ENCODE results near the gene TRAF3.
"Not testable (repeated sequence)": the region's sequence is repeated elsewhere in the genome, so short reads cannot be mapped to it uniquely, and the experiment has no call there.

Gene TRAF3

GRCh38 chr14:102829016-102829548 is 51.8 kb downstream of the TRAF3 start:
- DNase-seq (ENCODE audit: low spot score) = no peak

GRCh38 chr14:102830474-102831045 is 53.3 kb downstream of the TRAF3 start:
- no peak for DNase-seq (ENCODE audit: low spot score)

- DNase-seq (ENCODE audit: low spot score) = no peak
Observed at GRCh38 chr14:102831163-102831804, 54.0 kb downstream of the TRAF3 start.

- DNase-seq (ENCODE audit: low spot score) = no peak
Observed at GRCh38 chr14:102833341-102833740, 56.1 kb downstream of the TRAF3 start.

GRCh38 chr14:102833991-102834390 is 56.7 kb downstream of the TRAF3 start:
- DNase-seq (ENCODE audit: low spot score) = no peak

- no peak for DNase-seq (ENCODE audit: low spot score)
Observed at GRCh38 chr14:102835959-102836358, 58.7 kb downstream of the TRAF3 start.

- DNase-seq (ENCODE audit: low spot score) = not testable (repeated sequence)
Observed at GRCh38 chr14:102837120-102837519, 59.9 kb downstream of the TRAF3 start.

- DNase-seq (ENCODE audit: low spot score) = no peak
Observed at GRCh38 chr14:102838501-102838900, 61.3 kb downstream of the TRAF3 start.

GRCh38 chr14:102840115-102840514 is 62.9 kb downstream of the TRAF3 start:
- DNase-seq (ENCODE audit: low spot score) = no peak

- no peak for DNase-seq (ENCODE audit: low spot score)
Observed at GRCh38 chr14:102840771-102841528, 63.7 kb downstream of the TRAF3 start.

- no peak for DNase-seq (ENCODE audit: low spot score)
Observed at GRCh38 chr14:102848830-102849525, 71.7 kb downstream of the TRAF3 start.

GRCh38 chr14:102849526-102850379 is 72.5 kb downstream of the TRAF3 start:
- no peak for DNase-seq (ENCODE audit: low spot score)

GRCh38 chr14:102853648-102854047 is 76.4 kb downstream of the TRAF3 start:
- DNase-seq (ENCODE audit: low spot score) = no peak

GRCh38 chr14:102854091-102854703 is 76.9 kb downstream of the TRAF3 start:
- DNase-seq (ENCODE audit: low spot score) = no peak

- no peak for DNase-seq (ENCODE audit: low spot score)
Observed at GRCh38 chr14:102856179-102856578, 78.9 kb downstream of the TRAF3 start.

- DNase-seq (ENCODE audit: low spot score) = no peak
Observed at GRCh38 chr14:102857444-102857843, 80.2 kb downstream of the TRAF3 start.

- no peak for DNase-seq (ENCODE audit: low spot score)
Observed at GRCh38 chr14:102859911-102860310, 82.7 kb downstream of the TRAF3 start.

- DNase-seq (ENCODE audit: low spot score) = no peak
Observed at GRCh38 chr14:102862154-102862773, 85.0 kb downstream of the TRAF3 start.

GRCh38 chr14:102863381-102863780 is 86.1 kb downstream of the TRAF3 start:
- DNase-seq (ENCODE audit: low spot score) = no peak

GRCh38 chr14:102865916-102866315 is 88.7 kb downstream of the TRAF3 start:
- not testable (repeated sequence) for DNase-seq (ENCODE audit: low spot score)

Data from germinal center (tissue), 1 donor.